Measurements from ENCODE around the gene EML6.
"Not testable (repeated sequence)": the region's sequence is repeated elsewhere in the genome, so short reads cannot be mapped to it uniquely, and the experiment has no call there.

The EML6 gene

GRCh38 chr2:54965425-54965824 is 242.0 kb downstream of the EML6 start:
- no peak for DNase-seq (ENCODE audit: low read depth in 2 of 2)

- no peak for DNase-seq (ENCODE audit: low read depth in 2 of 2)
Measured at GRCh38 chr2:54966165-54966832, 242.8 kb downstream of the EML6 start.

GRCh38 chr2:54966837-54967236 is 243.4 kb downstream of the EML6 start:
- DNase-seq (ENCODE audit: low read depth in 2 of 2) = no peak

- DNase-seq (ENCODE audit: low read depth in 2 of 2) = no peak
Measured at GRCh38 chr2:54967269-54967668, 243.8 kb downstream of the EML6 start.

GRCh38 chr2:54967759-54968365 is 244.4 kb downstream of the EML6 start:
- DNase-seq (ENCODE audit: low read depth in 2 of 2) = no peak

- no peak for DNase-seq (ENCODE audit: low read depth in 2 of 2)
Measured at GRCh38 chr2:54968561-54969218, 245.2 kb downstream of the EML6 start.

GRCh38 chr2:54969295-54969939 is 246.0 kb downstream of the EML6 start:
- DNase-seq (ENCODE audit: low read depth in 2 of 2) = no peak

- DNase-seq (ENCODE audit: low read depth in 2 of 2) = no peak
Measured at GRCh38 chr2:54969940-54970338, 246.5 kb downstream of the EML6 start.

GRCh38 chr2:54975175-54975574 is 251.7 kb downstream of the EML6 start:
- DNase-seq (ENCODE audit: low read depth in 2 of 2) = no peak

GRCh38 chr2:54975598-54976492 is 252.4 kb downstream of the EML6 start:
- DNase-seq (ENCODE audit: low read depth in 2 of 2) = no peak

- DNase-seq (ENCODE audit: low read depth in 2 of 2) = no peak
Measured at GRCh38 chr2:54977149-54977548, 253.7 kb downstream of the EML6 start.

GRCh38 chr2:54979321-54980044 is 256.0 kb downstream of the EML6 start:
- no peak for DNase-seq (ENCODE audit: low read depth in 2 of 2)

- no peak for DNase-seq (ENCODE audit: low read depth in 2 of 2)
Measured at GRCh38 chr2:54981385-54981784, 257.9 kb downstream of the EML6 start.

GRCh38 chr2:54983345-54984220 is 260.1 kb downstream of the EML6 start:
- DNase-seq (ENCODE audit: low read depth in 2 of 2) = peak; percentile 23 to 28

- no peak for DNase-seq (ENCODE audit: low read depth in 2 of 2)
Measured at GRCh38 chr2:54984476-54984875, 261.0 kb downstream of the EML6 start.

- DNase-seq (ENCODE audit: low read depth in 2 of 2) = no peak
Measured at GRCh38 chr2:54986264-54986663, 262.8 kb downstream of the EML6 start.

GRCh38 chr2:54988612-54989011 is 265.1 kb downstream of the EML6 start:
- DNase-seq (ENCODE audit: low read depth in 2 of 2) = no peak

- not testable (repeated sequence) for DNase-seq (ENCODE audit: low read depth in 2 of 2)
Measured at GRCh38 chr2:54990694-54991093, 267.2 kb downstream of the EML6 start.

GRCh38 chr2:54995553-54995952 is 272.1 kb downstream of the EML6 start:
- DNase-seq (ENCODE audit: low read depth in 2 of 2) = no peak

- DNase-seq (ENCODE audit: low read depth in 2 of 2) = no peak
Measured at GRCh38 chr2:54997826-54998225, 274.4 kb downstream of the EML6 start.

All from fibroblast of skin of left quadriceps (primary cell).